Left cardiac atrium (tissue), 4 donors: ENCODE results near the gene RAB38. TPM values are rescaled to one million over a fixed set of nuclear protein-coding genes. Genes with fewer than 3 reads are reported as not detected.

Experiments
- ATAC-seq, 2 donors: fragments of 200-7000 bp; cut with Tn5 transposase; one replicate each; pipeline ENCODE4 v1.9.1; 2020; ENCODE audit warnings: mild to moderate bottlenecking in 2 of 2, moderate library complexity in 2 of 2
- DNase-seq: peaks from one replicate; pipeline ENCODE4 v3.0.0-alpha.2; 2020
- intact Hi-C, 2 donors: fragments of 100-400 bp; cut with DNase I; formaldehyde crosslinking; loops; one replicate each; pipeline versions ENCODE4 v1.14.1 to v1.15.1; 2022 to 2023
- long read RNA-seq: library from polyadenylated mRNA; unstranded; transcript quantifications from one replicate; pipeline ENCODE4 v2.0.0, GENCODE V29; 2021
- total RNA-seq, 2 donors: library from RNA; stranded (reverse); fragmentation: NEBNext Ultra II Directional; extraction: Animal tissue kit (Norgen Biotek cat#: 25700); gene quantifications; one replicate each; pipeline ENCODE4 v1.2.1, GENCODE V29; 2021
- donor health status: DM: no; HTN: yes; CAD: no.
- donor health status: DM: no; HTN: yes; CAD: no; lungs with severe emphysema.
- donor health status: DM: yes; HTN: yes; CAD: no.
- donor health status: Dilated cardiomyopathy.

Gene RAB38
- 1 to 10 TPM; 1.1 to 2.2 TPM for total RNA-seq
- long read RNA-seq, partial matches to known transcripts = 0 of 3 reads
- long read RNA-seq, other reads (novel, unspliced or antisense) = 0 of 3 reads

DNA sequence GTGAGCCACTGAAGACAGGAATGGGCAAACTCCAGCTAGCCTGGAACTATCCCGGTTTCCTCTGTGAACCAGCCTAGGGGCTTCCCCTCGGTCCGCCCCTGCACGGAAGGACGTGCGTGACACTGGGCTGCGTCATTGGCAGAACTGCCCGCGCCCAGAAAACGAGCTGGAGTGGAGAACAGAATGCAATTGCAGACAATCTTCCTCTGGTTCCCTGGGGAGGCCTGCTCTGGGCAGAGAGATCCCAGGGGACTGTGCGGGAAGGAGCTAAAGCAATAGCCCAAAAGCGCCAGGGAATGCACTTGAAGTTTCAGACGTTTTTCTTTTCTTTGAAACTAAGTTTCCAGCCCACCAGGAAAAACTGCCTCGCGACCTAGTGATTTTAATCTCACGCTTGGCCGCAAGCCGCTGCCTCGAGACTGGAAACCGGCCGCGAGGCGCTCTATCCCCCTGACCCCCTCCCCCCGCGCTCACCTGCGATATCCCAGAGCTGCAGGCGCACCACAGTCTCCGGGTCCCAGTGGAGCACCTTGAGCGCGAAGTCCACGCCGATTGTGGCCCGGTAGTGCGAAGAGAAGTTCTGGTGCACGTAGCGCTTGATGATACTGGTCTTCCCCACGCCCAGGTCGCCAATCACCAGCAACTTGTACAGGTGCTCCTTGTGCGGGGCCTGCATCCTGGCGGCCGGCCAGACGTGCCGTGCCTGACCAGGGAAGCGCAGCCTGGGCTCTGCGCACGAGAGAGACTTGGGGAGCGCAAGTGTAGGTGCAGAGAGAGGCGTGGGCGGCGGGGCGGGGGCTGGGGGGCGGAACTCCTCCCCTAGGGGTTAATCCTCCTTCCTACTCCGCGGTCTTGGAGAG is at the start of gene RAB38:
RAB38 (minus strand) TSS at position 735 of the 860 bp plus-strand sequence; CDS start at position 676, 59 bp downstream.
- ATAC-seq = peak; percentile 91 to 96
- DNase-seq = peak; percentile 74
- intact Hi-C loops = no loop called here

DNA sequence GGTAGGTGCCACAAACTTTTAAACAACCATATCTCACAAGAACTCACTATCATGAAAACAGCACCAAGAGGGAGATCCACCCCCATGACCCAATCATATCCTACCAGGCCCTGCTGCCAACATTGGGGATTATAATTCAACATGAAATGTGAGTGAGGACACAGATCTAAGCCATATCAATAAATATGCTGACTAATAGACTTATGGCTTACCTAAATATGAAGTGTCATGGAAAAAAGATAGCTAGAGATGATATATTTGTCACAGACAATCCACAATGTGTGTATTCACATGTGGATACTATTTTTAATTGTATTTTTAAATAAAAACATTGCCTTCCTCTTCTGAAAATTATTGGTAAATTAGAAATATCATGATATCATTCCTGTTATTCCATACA is 38.2 kb upstream of the RAB38 start:
- no peak for DNase-seq
- ATAC-seq = no peak
- intact Hi-C loops = no loop called here

DNA sequence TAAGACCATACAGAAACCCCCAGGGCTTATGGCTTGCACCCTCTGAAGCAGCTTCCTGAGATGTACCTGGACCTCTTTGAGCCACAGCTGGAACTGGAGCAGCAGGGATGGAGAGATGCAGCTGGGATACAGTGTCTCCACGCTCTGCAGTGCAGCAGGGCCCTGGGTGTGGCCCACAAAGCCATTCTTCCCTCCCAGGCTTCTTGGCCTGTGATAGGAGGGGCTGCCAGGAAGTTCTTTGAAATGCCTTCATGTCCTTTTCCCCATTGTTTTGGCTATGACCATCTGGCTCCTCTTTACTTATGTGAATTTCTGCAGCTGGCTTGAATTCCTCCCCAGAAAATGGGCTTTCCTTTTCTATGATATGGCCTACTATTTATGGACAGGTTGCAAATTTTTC is 37.1 kb upstream of the RAB38 start:
- intact Hi-C loops = no loop called here
- ATAC-seq = no peak

DNA sequence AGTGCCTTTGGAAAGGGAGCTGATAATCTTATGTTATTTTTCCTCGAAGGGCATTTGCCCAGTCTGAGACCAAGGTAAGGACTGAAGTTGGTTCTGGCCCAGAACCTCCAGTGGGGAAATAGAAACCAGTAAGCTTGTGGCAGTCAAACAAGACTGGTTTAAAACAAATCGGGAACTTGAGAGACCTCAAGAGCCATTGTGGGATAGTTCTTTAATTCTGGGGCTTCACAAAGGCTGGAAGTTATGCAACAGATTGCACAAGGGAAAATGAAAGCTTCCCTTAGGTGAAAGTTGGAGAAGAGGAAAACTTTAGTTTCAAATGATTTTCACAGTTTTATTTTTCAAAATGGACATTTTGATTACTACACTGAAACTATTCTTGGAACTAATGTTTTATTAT is 33.5 kb upstream of the RAB38 start:
- intact Hi-C loops = no loop called here
- DNase-seq (no peak), ATAC-seq (no peak)

More for the DNA sequence above, 37.1 kb upstream of the RAB38 start:
- no peak for DNase-seq

DNA sequence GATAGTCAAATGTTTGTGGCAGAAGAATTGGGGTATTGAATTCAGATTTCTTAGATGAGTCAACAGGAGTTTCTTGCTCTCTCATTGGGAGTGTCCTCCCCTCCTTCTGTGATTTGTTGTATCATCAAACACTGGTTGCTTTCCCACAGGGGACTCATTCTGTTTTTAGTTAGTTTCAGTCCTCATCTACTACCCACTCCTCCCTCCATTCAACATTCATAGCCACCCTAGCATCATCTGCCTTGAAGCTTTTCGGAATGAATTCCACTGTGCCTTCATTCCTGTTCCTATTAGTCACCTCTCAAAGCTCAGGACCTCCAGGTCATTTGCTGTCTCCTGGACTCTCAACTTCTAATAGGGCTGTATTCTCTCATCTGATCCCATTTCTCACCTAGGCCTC is 31.5 kb upstream of the RAB38 start:
- DNase-seq (no peak), ATAC-seq (no peak)
- intact Hi-C loops = no loop called here

DNA sequence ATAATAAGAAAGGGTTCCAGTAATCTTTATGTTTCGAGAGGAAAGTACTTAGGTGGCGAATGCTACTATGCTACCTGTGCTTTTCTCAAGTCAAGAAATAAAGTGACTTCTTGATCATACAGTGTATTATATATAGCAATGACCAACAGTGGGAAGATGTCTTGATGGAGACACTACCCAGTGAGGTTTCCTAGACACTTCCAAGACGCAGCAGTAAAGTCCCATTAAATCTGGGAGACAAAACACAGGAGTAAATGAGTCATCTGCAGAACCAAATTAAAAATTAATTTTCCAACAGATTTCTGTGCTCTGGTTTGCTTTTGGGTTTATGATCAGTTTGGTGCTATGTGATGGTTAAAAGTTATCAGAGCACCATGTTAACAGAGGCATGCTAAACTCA is 29.1 kb upstream of the RAB38 start:
- intact Hi-C loops = no loop called here
- no peak for ATAC-seq
- DNase-seq = no peak

DNA sequence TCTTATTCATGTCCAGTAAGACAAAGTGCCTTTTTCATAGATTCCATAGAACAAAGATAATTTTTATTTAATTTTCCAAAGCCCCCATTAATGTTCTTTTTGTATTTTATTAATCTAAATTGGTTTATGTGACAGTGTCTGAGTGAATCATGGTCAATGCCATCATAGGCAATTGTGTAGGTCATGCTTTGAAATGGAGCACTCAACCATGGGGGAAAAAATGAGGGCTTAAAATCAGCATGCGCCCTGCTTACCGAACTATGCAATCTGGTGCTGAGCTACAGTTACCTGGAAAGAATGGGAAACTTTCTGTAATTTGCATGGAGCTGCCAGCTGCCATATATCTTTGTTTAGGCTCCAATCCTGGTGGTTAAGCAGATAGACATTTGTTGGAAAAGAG is 28.4 kb upstream of the RAB38 start:
- ATAC-seq (no peak), DNase-seq (no peak)
- intact Hi-C loops = no loop called here

DNA sequence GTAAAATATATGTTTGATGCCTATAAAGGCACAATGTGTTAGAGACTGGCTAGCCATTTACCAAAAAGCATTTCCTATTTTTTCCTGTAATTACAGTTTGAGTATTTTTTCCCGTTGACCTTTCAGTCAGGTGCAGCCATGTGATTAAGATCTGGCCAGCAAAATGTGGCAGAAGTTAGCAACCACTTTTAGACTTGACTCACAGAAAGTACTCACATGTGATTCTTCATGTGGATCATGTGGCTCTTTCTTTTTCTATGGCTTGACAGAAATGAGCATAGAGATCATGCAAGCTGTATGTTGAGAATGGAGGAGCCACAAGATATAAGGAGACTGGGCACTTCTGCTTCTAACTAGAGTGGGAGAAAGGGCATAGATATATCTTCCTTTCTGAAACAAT is 27.3 kb upstream of the RAB38 start:
- no peak for ATAC-seq
- intact Hi-C loops = no loop called here
- DNase-seq = no peak

DNA sequence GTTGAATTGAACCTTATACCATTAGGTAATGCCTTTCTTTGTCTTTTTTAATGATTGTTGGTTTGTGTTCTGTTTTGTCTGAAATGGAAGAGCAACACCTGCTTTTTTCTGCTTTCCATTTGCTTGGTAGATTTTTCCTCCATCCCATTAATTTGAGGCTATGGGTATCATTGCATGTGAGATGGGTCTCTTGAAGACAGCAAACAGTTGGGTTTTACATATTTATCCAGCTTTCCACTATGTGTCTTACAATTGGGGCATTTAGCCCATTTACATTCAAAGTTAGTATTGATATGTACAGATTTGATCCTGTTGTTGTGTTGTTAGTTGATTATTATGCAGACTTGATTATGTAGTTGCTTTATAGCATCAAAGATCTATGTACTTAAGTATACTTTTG is 21.1 kb upstream of the RAB38 start:
- no peak for DNase-seq
- no peak for ATAC-seq
- intact Hi-C loops = no loop called here

DNA sequence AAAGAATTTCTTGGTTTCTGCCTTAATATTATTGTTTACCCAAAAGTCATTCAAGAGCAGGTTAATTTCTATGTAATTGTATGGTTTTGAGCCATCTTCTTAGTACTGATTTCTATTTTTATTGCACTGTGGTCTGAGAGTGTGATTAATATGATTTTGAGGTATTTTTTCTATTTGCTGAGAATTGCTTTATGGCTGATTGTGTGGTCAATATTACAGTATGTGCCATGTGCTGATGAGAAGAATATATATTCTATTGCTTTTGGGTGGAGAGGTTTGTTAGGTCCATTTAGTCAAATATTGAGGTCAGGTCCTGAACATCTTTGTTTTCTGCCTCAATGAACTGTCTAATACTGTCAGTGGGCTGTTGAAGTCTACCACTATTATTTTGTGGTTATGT is 20.7 kb upstream of the RAB38 start:
- intact Hi-C loops = no loop called here
- no peak for DNase-seq
- no peak for ATAC-seq

DNA sequence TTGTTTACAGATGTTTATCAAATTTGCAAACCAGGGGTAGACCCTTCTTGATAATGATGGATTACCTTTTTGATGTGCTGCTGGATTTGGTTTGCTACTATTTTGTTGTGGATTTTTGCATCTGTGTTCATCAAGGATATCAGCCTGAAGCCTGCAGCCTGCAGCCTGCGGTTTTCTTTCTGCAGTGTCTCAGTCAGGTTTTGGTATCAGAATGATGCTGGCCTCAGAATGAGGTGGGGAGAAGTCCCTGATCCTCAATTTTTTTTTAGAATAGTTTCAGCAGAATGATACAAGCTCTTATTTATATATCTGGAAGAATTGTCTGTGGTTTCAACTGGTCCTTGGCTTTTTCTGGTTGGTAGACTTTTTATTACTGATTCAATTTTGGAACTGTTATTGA is 19.7 kb upstream of the RAB38 start:
- ATAC-seq = no peak
- no peak for DNase-seq
- intact Hi-C loops = no loop called here

DNA sequence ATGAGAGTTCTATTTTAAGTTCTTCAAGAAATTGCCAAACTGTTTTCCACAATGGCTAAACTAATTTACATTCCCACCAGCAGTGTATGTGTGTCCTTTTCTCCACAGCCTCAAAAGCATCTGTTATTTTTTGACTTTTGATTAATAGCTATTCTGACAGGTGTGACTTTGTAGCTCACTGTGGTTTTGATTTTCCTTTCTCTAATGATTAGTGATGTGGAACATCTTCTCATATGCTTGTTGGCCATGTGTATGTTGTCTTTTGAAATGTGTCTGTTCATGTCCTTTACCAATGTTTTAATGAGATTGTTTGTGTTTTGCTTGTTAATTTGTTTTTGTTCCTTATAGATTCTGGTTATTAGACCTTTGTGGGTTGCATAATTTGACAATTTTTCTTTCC is 18.0 kb upstream of the RAB38 start:
- DNase-seq (no peak), ATAC-seq (no peak)
- intact Hi-C loops = no loop called here

DNA sequence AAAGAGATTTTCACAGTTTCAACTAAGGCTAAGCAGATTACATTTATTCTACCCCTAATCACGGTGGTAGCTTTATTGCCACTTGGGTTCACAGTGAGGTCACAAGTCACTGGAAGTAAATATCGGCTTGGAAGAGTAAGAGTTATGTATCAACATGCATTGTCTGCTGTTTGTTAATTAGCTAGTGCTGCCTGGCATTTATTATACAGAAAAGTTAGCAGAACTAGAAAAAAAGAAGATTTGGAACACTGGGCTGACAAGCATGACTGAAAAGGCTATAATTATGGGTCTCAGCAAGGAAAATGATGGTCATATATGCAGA is 13.7 kb upstream of the RAB38 start:
- ATAC-seq = no peak
- intact Hi-C loops = no loop called here
- DNase-seq = no peak

DNA sequence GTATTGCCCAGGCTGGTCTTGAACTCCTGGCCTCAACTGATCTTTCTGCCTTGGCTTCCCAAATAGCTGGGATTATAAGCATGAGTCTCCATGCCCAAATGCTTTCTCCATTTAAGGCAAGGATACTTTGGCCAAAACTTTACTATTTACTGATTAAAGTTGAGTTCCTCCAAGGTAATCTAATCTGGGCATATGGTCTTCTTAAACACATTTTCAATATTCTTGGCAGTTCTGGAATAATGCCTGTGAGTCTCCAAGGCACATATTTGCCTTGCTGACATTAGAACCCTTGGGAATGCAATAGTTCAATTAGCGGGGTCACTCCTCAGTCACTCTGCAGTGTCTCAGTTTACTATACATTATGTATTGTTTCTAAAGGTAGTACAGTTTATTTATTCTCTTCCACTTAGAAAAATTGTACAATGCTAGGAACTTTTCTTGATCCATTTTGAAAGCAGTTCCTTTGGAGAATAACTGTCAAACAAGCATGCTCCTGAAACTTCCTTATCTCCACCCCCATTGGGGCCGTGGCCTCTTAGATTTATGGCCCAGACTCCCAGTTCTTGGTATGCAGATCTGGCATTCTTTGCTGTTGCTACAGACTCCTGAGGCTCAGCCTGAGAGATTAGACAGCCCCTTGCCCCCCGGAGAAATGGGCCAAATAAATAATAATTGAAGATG is 13.1 kb upstream of the RAB38 start:
- ATAC-seq = no peak
- DNase-seq = no peak
- intact Hi-C loops = no loop called here

DNA sequence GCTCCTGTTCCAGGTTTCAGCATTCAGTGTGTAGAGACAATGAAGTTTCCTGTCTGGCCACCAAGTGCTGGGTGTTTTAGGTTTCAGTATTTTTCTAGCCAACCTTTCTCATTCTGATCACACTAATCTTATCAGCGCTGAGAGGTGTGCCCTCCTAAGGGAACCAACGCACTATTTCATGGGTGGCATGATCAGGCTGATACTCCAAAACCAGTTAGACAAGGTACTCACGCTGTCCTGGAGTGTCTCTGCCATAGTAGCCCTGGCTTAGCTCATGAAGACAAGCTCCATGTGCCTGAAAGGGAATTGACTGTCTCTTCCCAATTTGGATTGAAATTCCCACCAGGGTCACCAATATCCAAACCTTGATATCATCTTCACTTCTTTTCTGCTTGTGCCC is 8.0 kb upstream of the RAB38 start:
- intact Hi-C loops = no loop called here
- no peak for ATAC-seq
- DNase-seq = no peak

DNA sequence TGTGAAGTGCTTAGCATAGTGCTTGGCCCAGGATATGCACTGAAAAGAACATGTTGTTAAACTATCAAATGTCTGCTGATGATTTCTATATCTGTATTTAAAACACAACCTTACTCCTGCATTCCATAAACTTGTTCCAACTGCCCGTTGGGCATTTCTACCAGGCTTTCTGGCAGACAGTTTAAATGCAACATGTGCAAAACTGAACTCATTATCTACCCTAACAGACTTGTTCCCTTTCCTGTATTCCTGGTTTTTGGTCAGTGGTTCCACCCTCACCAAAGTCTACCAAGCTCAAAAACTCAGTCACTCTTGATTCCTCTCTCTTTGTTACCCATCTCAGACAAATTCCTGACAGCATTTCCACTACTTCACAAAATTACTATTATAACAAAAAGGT is 6.5 kb upstream of the RAB38 start:
- ATAC-seq (no peak), DNase-seq (no peak)
- intact Hi-C loops = no loop called here

DNA sequence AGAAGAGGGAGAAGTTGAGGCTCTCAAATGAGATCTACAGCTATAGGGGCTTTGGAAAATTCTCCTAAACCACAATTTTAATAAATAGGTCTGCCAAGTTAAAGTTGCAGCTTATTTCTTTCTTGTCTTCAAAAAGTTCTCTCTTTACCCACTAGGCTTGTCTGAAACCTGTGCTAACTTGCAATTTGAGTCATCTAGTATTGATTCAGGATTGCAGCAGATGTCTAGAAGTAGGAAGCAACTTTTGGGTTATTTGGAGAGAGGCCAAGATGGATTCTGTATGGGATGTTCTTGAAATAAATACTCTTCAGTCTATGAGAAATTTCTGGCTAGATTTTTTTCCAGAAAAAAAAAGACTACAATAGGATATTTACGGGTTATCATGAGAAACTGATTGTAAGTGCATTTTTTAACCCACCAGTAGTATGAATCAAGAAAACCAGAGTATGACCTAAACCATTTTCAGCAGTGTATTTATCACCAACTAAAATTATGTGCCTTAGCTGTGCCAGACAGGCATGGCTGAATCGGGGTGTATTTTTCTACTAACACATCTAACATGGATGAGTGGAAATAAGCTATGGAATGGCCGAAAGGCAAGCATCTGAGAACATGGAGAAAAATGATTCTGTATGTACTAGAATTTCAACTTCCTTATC is 4.9 kb upstream of the RAB38 start:
- intact Hi-C loops = no loop called here
- ATAC-seq = no peak
- DNase-seq = no peak

DNA sequence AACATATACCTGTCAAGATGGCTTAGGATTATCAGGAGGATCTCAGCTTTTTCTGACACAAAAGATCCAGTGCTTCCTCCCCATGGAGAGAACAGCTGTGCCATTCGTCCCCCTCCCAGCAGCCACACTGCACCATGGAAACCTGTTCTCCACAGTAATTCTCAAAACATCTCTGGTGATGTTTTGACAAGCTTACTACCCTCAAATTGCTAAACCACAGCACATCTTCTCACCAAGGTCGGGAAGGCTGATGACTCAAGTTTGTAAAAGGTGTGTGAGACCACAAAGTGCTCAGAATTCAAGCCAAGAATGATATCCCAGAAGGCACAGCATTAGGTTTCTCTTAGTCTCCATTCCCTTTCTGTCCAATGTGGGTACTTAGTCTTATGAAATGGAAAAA is 3.9 kb upstream of the RAB38 start:
- intact Hi-C loops = no loop called here
- DNase-seq = no peak
- ATAC-seq = no peak

DNA sequence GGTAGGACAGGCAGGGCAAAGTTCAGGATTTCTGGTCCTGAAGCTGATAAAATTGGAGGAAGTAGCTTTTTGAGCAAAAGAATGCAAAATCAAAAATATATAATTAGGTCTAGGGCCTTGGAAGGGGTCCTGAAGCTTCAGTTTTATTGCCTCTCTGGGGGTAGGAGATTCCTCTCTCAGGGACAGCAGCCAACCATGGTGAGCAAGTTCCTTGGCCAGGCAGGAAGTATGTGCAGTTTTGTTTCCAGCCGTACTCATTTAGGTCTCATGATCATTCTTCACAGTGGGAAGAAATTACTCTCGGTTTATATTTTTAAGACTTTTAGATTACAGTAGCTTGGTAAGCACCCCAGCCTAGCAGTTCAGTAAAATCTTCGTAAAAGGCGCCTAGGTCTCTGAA is 2.9 kb upstream of the RAB38 start:
- intact Hi-C loops = no loop called here
- ATAC-seq (no peak), DNase-seq (no peak)

DNA sequence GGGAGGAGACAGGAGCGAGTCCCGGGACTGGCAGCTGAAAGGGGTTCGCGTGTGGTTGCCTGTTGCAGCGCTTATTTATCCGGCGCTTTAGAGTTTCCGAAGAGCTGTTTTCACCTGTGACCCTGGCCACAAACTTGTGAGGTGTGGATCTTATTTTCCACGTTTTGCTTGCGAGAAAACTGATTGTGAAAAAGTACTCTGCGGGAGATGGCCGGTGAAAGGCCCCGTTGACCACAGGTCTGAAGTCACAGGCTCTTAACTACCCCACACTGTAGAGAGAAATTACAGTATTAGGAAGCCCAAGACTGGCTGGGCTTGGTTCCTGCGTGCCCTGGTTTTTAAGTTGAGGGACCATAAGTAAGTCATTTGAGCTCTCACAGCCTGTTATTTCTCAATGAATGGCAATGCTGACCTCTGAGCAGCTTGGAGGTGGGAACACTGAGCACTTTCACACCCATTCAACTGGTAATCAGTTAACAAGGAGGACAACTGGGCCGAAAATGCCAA is 379 bp upstream of the RAB38 start:
- DNase-seq (no peak), ATAC-seq (peak in 1 of 2 donors; percentile 14)
- intact Hi-C loops = no loop called here
